ENCODE data around the gene SFXN5. TPM values are rescaled to one million over a fixed set of nuclear protein-coding genes. Genes with fewer than 3 reads are reported as not detected.

SFXN5 gene
- total and polyA plus RNA-seq, 4 donors, result 6.3 to 20.7 (median 14.8) TPM

GRCh38 chr2:73008766-73009135 lies 62.8 kb downstream of the SFXN5 start:
- Histone ChIP-seq H3K4me1 (ENCODE audit: control insufficient read depth in 1 of 2, insufficient read depth in 2 of 2, low read length in 2 of 2) (no peaks in the 10 kb centered on the region), H3K4me3 (ENCODE audit: low read length in 2 of 2) (no peak overlapping the region), H3K27me3 (ENCODE audit: control insufficient read depth in 1 of 2, insufficient read depth in 2 of 2, low read length in 1 of 2) (no peaks in the 10 kb centered on the region), H3K36me3 (ENCODE audit: control insufficient read depth in 1 of 2, insufficient read depth in 2 of 2, low read length in 1 of 2) (no peaks in the 10 kb centered on the region), H3K27ac (ENCODE audit: low read depth in 1 of 2, low read length in 2 of 2) (no peak overlapping the region), H3K9me3 (ENCODE audit: control insufficient read depth, low read length) (no peaks in the 10 kb centered on the region)
- WGBS, 2 donors, result 87 to 90% methylated on average over 9 of the region's 9 CpGs
- peak in 1 of 2 donors; percentile 20 for DNase-seq
- no peak for ATAC-seq (ENCODE audit: low FRiP score)
- intact Hi-C loops (cut with DNase I), result no loop called here

- intact Hi-C loops (cut with DNase I), result no loop called here
- no peak overlapping the region for H3K4me3 ChIP-seq (ENCODE audit: low read length in 2 of 2)
- WGBS, 2 donors, result 95 to 96% methylated on average over 21 of the region's 21 CpGs
- no peaks in the 10 kb centered on the region for H3K9me3 ChIP-seq (ENCODE audit: control insufficient read depth, low read length)
- no peaks in the 10 kb centered on the region for H3K36me3 ChIP-seq (ENCODE audit: control insufficient read depth in 1 of 2, insufficient read depth in 2 of 2, low read length in 1 of 2)
- DNase-seq, result peak in 1 of 2 donors; percentile 36
- no peak overlapping the region for H3K27ac ChIP-seq (ENCODE audit: low read depth in 1 of 2, low read length in 2 of 2)
- H3K4me1 ChIP-seq (ENCODE audit: control insufficient read depth in 1 of 2, insufficient read depth in 2 of 2, low read length in 2 of 2), result no peaks in the 10 kb centered on the region
- no peaks in the 10 kb centered on the region for H3K27me3 ChIP-seq (ENCODE audit: control insufficient read depth in 1 of 2, insufficient read depth in 2 of 2, low read length in 1 of 2)
- ATAC-seq (ENCODE audit: low FRiP score), result no peak
Measured at GRCh38 chr2:73007991-73008765, 63.3 kb downstream of the SFXN5 start.

- 82 to 86% methylated on average over 14 of the region's 14 CpGs for WGBS, 2 donors
Measured at GRCh38 chr2:73006969-73007710, 64.4 kb downstream of the SFXN5 start.

GRCh38 chr2:73004889-73005596 lies 66.5 kb downstream of the SFXN5 start:
- no peaks in the 10 kb centered on the region for H3K36me3 ChIP-seq (ENCODE audit: control insufficient read depth in 1 of 2, insufficient read depth in 2 of 2, low read length in 1 of 2)
- no peak overlapping the region for H3K4me3 ChIP-seq (ENCODE audit: low read length in 2 of 2)
- ATAC-seq (ENCODE audit: low FRiP score) (no peak), DNase-seq (peak in 1 of 2 donors; percentile 57)
- H3K27me3 ChIP-seq (ENCODE audit: control insufficient read depth in 1 of 2, insufficient read depth in 2 of 2, low read length in 1 of 2), result no peaks in the 10 kb centered on the region
- H3K4me1 ChIP-seq (ENCODE audit: control insufficient read depth in 1 of 2, insufficient read depth in 2 of 2, low read length in 2 of 2), result no peaks in the 10 kb centered on the region
- H3K27ac ChIP-seq (ENCODE audit: low read depth in 1 of 2, low read length in 2 of 2), result peak overlapping the region in 1 of 2 donors; percentile 42
- WGBS, 2 donors, result 15 to 20% methylated on average over 14 of the region's 14 CpGs
- intact Hi-C loops (cut with DNase I), result no loop called here
- no peaks in the 10 kb centered on the region for H3K9me3 ChIP-seq (ENCODE audit: control insufficient read depth, low read length)

More at GRCh38 chr2:73006969-73007710, 64.4 kb downstream of the SFXN5 start:
- Histone ChIP-seq H3K9me3 (ENCODE audit: control insufficient read depth, low read length) (no peaks in the 10 kb centered on the region), H3K4me3 (ENCODE audit: low read length in 2 of 2) (no peak overlapping the region), H3K27me3 (ENCODE audit: control insufficient read depth in 1 of 2, insufficient read depth in 2 of 2, low read length in 1 of 2) (no peaks in the 10 kb centered on the region), H3K27ac (ENCODE audit: low read depth in 1 of 2, low read length in 2 of 2) (no peak overlapping the region), H3K36me3 (ENCODE audit: control insufficient read depth in 1 of 2, insufficient read depth in 2 of 2, low read length in 1 of 2) (no peaks in the 10 kb centered on the region), H3K4me1 (ENCODE audit: control insufficient read depth in 1 of 2, insufficient read depth in 2 of 2, low read length in 2 of 2) (no peaks in the 10 kb centered on the region)
- DNase-seq, result peak in 1 of 2 donors; percentile 59
- no peak for ATAC-seq (ENCODE audit: low FRiP score)
- intact Hi-C loops (cut with DNase I), result no loop called here

GRCh38 chr2:73004466-73004865 lies 67.0 kb downstream of the SFXN5 start:
- 63 to 74% methylated on average over 12 of the region's 12 CpGs for WGBS, 2 donors
- H3K4me3 ChIP-seq (ENCODE audit: low read length in 2 of 2), result no peak overlapping the region
- no peaks in the 10 kb centered on the region for H3K36me3 ChIP-seq (ENCODE audit: control insufficient read depth in 1 of 2, insufficient read depth in 2 of 2, low read length in 1 of 2)
- intact Hi-C loops (cut with DNase I), result no loop called here
- peak in 1 of 2 donors; percentile 38 for DNase-seq
- no peak for ATAC-seq (ENCODE audit: low FRiP score)
- H3K4me1 ChIP-seq (ENCODE audit: control insufficient read depth in 1 of 2, insufficient read depth in 2 of 2, low read length in 2 of 2), result no peaks in the 10 kb centered on the region
- peak overlapping the region in 1 of 2 donors; percentile 4 for H3K27ac ChIP-seq (ENCODE audit: low read depth in 1 of 2, low read length in 2 of 2)
- no peaks in the 10 kb centered on the region for H3K9me3 ChIP-seq (ENCODE audit: control insufficient read depth, low read length)
- H3K27me3 ChIP-seq (ENCODE audit: control insufficient read depth in 1 of 2, insufficient read depth in 2 of 2, low read length in 1 of 2), result no peaks in the 10 kb centered on the region

GRCh38 chr2:73003027-73003426 lies 68.5 kb downstream of the SFXN5 start:
- Histone ChIP-seq H3K27ac (ENCODE audit: low read depth in 1 of 2, low read length in 2 of 2) (no peak overlapping the region), H3K4me1 (ENCODE audit: control insufficient read depth in 1 of 2, insufficient read depth in 2 of 2, low read length in 2 of 2) (no peaks in the 10 kb centered on the region), H3K4me3 (ENCODE audit: low read length in 2 of 2) (no peak overlapping the region), H3K36me3 (ENCODE audit: control insufficient read depth in 1 of 2, insufficient read depth in 2 of 2, low read length in 1 of 2) (no peaks in the 10 kb centered on the region), H3K27me3 (ENCODE audit: control insufficient read depth in 1 of 2, insufficient read depth in 2 of 2, low read length in 1 of 2) (no peaks in the 10 kb centered on the region), H3K9me3 (ENCODE audit: control insufficient read depth, low read length) (no peaks in the 10 kb centered on the region)
- DNase-seq, result peak in 1 of 2 donors; percentile 23
- no peak for ATAC-seq (ENCODE audit: low FRiP score)
- intact Hi-C loops (cut with DNase I), result no loop called here
- 97% methylated on average over 8 of the region's 8 CpGs for WGBS, 2 donors

- H3K4me1 ChIP-seq (ENCODE audit: control insufficient read depth in 1 of 2, insufficient read depth in 2 of 2, low read length in 2 of 2), result no peaks in the 10 kb centered on the region
- DNase-seq, result peak; percentile 12 to 43
- H3K36me3 ChIP-seq (ENCODE audit: control insufficient read depth in 1 of 2, insufficient read depth in 2 of 2, low read length in 1 of 2), result no peaks in the 10 kb centered on the region
- no peaks in the 10 kb centered on the region for H3K9me3 ChIP-seq (ENCODE audit: control insufficient read depth, low read length)
- ATAC-seq (ENCODE audit: low FRiP score), result no peak
- no peak overlapping the region for H3K4me3 ChIP-seq (ENCODE audit: low read length in 2 of 2)
- H3K27ac ChIP-seq (ENCODE audit: low read depth in 1 of 2, low read length in 2 of 2), result no peak overlapping the region
- intact Hi-C loops (cut with DNase I), result no loop called here
- 94 to 99% methylated on average over 6 of the region's 6 CpGs for WGBS, 2 donors
- no peaks in the 10 kb centered on the region for H3K27me3 ChIP-seq (ENCODE audit: control insufficient read depth in 1 of 2, insufficient read depth in 2 of 2, low read length in 1 of 2)
Measured at GRCh38 chr2:73000808-73001570, 70.5 kb downstream of the SFXN5 start.
